ENCODE data around the gene IL4I1. TPM values are rescaled to one million over a fixed set of nuclear protein-coding genes. Genes with fewer than 3 reads are reported as not detected.

IL4I1 gene
- total and polyA plus RNA-seq, 11 donors = 0.27 to 21.6 (median 0.44) TPM; not detected in 4

GRCh38 chr19:49848938-49849337 is 47.7 kb downstream of the IL4I1 start:
- TF ChIP-seq POLR2A (IDR thresholded peaks at IDR 0.05) (no peak), CTCF (IDR thresholded peaks at IDR 0.05) (no peak)
- intact Hi-C loops (cut with DNase I) = no loop called here
- Histone ChIP-seq H3K9me3 (peaks cover 0 to 9% (median 0%) of the 10 kb centered on the region in 12 donors), H3K27ac (no peak overlapping the region), H3K27me3 (no peaks in the 10 kb centered on the region), H3K4me1 (peaks cover 3 to 42% (median 25%) of the 10 kb centered on the region in 12 donors), H3K4me3 (no peak overlapping the region), H3K36me3 (no peaks in the 10 kb centered on the region)
- DNase-seq (no peak), ATAC-seq (no peak)
- WGBS, 4 donors = 93 to 95% (median 93%) methylated on average over 3 of the region's 3 CpGs

- intact Hi-C loops (cut with DNase I) = no loop called here
- WGBS, 4 donors = 90 to 94% (median 92%) methylated on average over 10 of the region's 10 CpGs
- H3K27ac ChIP-seq = no peak overlapping the region
These were observed 48.7 kb downstream of the IL4I1 start for GRCh38 chr19:49847731-49848696.

GRCh38 chr19:49846408-49846807 is 50.3 kb downstream of the IL4I1 start:
- WGBS, 4 donors = 73 to 87% (median 83%) methylated on average over 5 of the region's 5 CpGs
- Histone ChIP-seq H3K9me3 (peaks cover 0 to 9% (median 0%) of the 10 kb centered on the region in 12 donors), H3K27ac (no peak overlapping the region), H3K36me3 (no peaks in the 10 kb centered on the region), H3K4me1 (peaks cover 0 to 21% (median 5%) of the 10 kb centered on the region in 12 donors), H3K27me3 (no peaks in the 10 kb centered on the region), H3K4me3 (no peak overlapping the region)
- intact Hi-C loops (cut with DNase I) = no loop called here
- no peak for ATAC-seq
- no peak for DNase-seq
- TF ChIP-seq POLR2A (IDR thresholded peaks at IDR 0.05) = no peak
- TF ChIP-seq CTCF (IDR thresholded peaks at IDR 0.05) = no peak

More at GRCh38 chr19:49847731-49848696, 48.7 kb downstream of the IL4I1 start:
- ATAC-seq (no peak), DNase-seq (no peak)
- Histone ChIP-seq H3K27me3 (no peaks in the 10 kb centered on the region), H3K36me3 (no peaks in the 10 kb centered on the region), H3K9me3 (peaks cover 0 to 9% (median 0%) of the 10 kb centered on the region in 12 donors), H3K4me3 (no peak overlapping the region), H3K4me1 (peaks cover 3 to 35% (median 17%) of the 10 kb centered on the region in 12 donors)
- TF ChIP-seq CTCF (IDR thresholded peaks at IDR 0.05) = no peak
- no peak for TF ChIP-seq POLR2A (IDR thresholded peaks at IDR 0.05)

GRCh38 chr19:49845414-49845813 is 51.3 kb downstream of the IL4I1 start:
- ATAC-seq (no peak), DNase-seq (no peak)
- WGBS, 4 donors = 70 to 81% (median 77%) methylated on average over 3 of the region's 3 CpGs
- H3K4me3 ChIP-seq = no peak overlapping the region
- intact Hi-C loops (cut with DNase I) = no loop called here
- peaks cover 0 to 21% (median 5%) of the 10 kb centered on the region in 12 donors for H3K4me1 ChIP-seq
- H3K9me3 ChIP-seq = peaks cover 0 to 9% (median 0%) of the 10 kb centered on the region in 12 donors
- H3K27me3 ChIP-seq = no peaks in the 10 kb centered on the region
- H3K27ac ChIP-seq = no peak overlapping the region
- TF ChIP-seq POLR2A (IDR thresholded peaks at IDR 0.05) (no peak), CTCF (IDR thresholded peaks at IDR 0.05) (no peak)
- peaks cover 0 to 10% (median 0%) of the 10 kb centered on the region in 9 donors for H3K36me3 ChIP-seq
